Measurements from ENCODE around the gene SNAPC2. TPM values are rescaled to one million over a fixed set of nuclear protein-coding genes. Genes with fewer than 3 reads are reported as not detected.
"Not testable (repeated sequence)": the region's sequence is repeated elsewhere in the genome, so short reads cannot be mapped to it uniquely, and the experiment has no call there.

SNAPC2 gene
- total RNA-seq, 1 donor from 2014 or later: 16.8 TPM

DNA sequence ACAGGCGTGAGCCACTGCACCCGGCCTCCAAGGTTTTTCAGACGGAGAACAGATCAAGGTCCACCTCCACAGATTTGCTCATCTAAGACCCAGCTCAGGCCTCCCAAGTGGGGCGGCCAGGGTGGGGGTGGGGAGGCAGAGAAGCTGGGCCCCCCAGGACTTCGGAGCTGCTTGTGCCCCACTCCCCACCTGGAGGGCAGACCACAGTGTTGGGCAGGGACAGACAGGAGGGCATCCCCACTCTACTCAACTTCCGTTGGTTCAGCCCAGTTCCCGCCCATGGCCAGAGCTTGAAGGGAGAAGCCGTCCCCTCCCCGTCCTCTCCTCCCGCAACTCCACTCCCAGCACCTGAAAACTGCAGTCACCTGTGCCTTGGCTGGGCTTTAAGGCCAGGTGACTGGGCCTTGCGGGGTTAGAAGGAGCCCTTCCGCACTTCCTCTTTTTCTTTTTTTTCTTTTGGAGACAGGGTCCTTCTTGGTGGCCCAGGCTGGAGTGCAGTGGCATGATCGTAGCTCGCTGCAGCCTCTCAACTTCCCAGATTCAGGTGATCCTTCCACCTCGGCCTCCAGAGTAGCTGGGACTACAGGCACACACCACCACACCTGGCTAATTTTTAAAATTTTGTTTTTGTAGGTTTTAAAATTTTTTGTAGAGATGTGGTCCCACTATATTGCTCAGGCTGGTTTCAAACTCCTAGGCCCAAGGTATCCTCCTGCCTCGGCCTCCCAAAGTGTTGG, 32.6 kb upstream of the SNAPC2 start:
- TF ChIP-seq, protein P1, sequence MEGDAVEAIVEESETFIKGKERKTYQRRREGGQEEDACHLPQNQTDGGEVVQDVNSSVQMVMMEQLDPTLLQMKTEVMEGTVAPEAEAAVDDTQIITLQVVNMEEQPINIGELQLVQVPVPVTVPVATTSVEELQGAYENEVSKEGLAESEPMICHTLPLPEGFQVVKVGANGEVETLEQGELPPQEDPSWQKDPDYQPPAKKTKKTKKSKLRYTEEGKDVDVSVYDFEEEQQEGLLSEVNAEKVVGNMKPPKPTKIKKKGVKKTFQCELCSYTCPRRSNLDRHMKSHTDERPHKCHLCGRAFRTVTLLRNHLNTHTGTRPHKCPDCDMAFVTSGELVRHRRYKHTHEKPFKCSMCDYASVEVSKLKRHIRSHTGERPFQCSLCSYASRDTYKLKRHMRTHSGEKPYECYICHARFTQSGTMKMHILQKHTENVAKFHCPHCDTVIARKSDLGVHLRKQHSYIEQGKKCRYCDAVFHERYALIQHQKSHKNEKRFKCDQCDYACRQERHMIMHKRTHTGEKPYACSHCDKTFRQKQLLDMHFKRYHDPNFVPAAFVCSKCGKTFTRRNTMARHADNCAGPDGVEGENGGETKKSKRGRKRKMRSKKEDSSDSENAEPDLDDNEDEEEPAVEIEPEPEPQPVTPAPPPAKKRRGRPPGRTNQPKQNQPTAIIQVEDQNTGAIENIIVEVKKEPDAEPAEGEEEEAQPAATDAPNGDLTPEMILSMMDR (IDR thresholded peaks at IDR 0.05; ENCODE audit: unreplicated experiment): no peak
- H3K4me3 Mint-ChIP-seq: peak overlapping the region; percentile 37
- peaks cover 5% of the 10 kb centered on the region for H3K27me3 Mint-ChIP-seq (ENCODE audit: low read depth)
- H3K4me1 Mint-ChIP-seq: peaks cover 3% of the 10 kb centered on the region
- no peaks in the 10 kb centered on the region for H3K9me3 Mint-ChIP-seq
- no peaks in the 10 kb centered on the region for H3K36me3 Mint-ChIP-seq
- DNase-seq (ENCODE audit: low spot score in 2 of 2, unreplicated experiment in 2 of 2): no peak
- no peak overlapping the region for H3K27ac Mint-ChIP-seq

DNA sequence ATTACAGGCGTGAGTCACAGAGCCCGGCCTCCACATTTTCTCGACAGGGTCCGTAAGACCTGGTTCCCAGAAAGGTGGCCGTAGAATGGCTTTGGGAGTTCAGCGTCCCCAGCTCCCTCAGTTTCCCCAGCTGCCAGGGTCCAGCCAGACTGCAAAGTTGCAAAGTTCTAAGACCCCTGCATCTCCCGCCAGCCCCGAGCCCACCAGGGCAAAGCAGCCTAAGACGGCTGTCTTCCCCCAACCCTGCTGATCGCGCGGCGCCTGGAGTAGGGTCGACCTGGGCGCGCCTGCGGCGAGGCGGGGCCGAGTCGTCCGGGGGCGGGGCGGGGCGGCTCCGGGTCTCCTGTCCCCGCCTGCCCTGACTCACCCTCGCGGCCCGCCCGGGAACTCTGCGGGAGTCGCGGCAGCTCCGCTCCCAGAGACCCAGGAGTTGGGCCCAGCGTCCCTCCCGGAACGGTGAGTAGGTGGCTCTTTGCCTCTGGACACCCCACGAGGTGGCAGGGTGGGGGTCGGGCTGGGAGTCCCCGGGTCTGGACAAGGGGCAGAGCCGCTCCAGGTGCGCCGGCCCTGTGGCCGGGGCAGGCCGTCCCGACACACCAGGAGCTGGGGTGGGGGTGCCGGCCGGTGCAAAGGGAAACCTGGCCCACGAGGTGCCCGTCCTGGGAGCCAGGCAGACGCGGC, 31.9 kb upstream of the SNAPC2 start, which contains the start of gene LRRC8E:
TSS of gene LRRC8E (plus strand) at position 366 of the 681 bp plus-strand sequence. CDS start 7,094 bp downstream, outside the sequence.
- peaks cover 5% of the 10 kb centered on the region for H3K27me3 Mint-ChIP-seq (ENCODE audit: low read depth)

DNA sequence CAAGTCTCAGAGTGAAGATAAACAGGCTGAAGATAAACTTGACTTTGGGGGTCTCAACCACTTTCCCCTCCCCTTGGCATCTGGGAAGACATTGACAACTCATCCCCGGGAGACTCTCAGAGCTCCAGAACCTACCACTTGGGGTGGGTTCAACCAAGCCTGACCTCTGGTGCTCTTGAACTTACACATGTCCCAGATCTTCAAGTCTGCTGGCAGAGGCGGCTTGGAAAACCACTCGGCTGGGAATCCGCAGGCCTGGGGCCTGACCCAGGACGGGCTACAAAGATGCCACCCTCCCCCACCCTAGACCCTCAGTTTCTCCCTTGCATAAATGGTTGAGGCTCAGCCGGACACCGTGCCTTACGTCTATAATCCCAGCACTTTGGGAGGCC, 31.3 kb upstream of the SNAPC2 start:
- no peak overlapping the region for H3K27ac Mint-ChIP-seq
- no peaks in the 10 kb centered on the region for H3K36me3 Mint-ChIP-seq
- H3K9me3 Mint-ChIP-seq: no peaks in the 10 kb centered on the region
- H3K27me3 Mint-ChIP-seq (ENCODE audit: low read depth): peaks cover 5% of the 10 kb centered on the region
- TF ChIP-seq, protein P1 (IDR thresholded peaks at IDR 0.05; ENCODE audit: unreplicated experiment): no peak
- peaks cover 3% of the 10 kb centered on the region for H3K4me1 Mint-ChIP-seq
- H3K4me3 Mint-ChIP-seq: peak overlapping the region; percentile 54
- DNase-seq (ENCODE audit: low spot score in 2 of 2, unreplicated experiment in 2 of 2): no peak

More for the DNA sequence above, 31.9 kb upstream of the SNAPC2 start, which contains the start of gene LRRC8E:
- peak in 1 of 2 experiments; percentile 73 for DNase-seq (ENCODE audit: low spot score in 2 of 2, unreplicated experiment in 2 of 2)
- Mint-ChIP-seq H3K4me1 (peaks cover 3% of the 10 kb centered on the region), H3K4me3 (peak within 1 kb of the TSS; percentile 54), H3K27ac (no peak within 1 kb of the TSS), H3K9me3 (no peaks in the 10 kb centered on the region), H3K36me3 (no peaks in the 10 kb centered on the region)
- TF ChIP-seq, protein P1 (IDR thresholded peaks at IDR 0.05; ENCODE audit: unreplicated experiment): no peak

DNA sequence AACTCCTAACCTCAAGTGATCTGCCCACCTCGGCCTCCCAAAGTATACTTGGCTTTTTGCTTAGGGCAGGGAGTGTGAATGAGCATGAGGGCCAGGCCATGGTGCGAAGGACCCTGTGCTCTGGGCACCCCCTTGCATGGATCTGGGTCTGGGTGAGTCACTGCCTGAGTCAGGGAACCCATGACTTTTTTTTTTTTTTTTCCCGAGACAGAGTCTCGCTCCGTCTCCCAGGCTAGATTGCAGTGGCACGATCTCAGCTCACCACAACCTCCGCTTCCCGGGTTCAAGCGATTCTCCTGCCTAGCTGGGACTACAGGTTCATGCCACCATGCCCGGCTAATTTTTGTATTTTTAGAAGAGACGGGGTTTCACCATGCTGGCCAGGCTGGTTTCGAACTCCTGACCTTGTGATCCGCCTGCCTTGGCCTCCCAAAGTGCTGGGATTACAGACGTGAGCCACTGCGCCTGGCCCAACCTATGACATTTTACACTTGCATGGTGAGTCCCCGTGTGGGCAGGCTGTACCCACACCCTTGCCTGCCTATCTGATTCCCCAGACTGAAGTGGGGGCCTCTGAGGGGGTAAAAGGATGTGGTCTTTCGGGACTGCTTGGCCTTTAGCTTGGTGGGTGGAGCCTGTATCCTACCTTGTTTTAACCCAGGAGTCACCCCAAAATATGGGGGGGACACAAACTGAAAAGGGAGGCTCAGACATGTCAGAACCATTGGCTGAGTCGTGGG, 26.6 kb upstream of the SNAPC2 start:
- H3K9me3 Mint-ChIP-seq; H3K4me1 Mint-ChIP-seq; H3K27me3 Mint-ChIP-seq (ENCODE audit: low read depth); H3K4me3 Mint-ChIP-seq; H3K36me3 Mint-ChIP-seq; H3K27ac Mint-ChIP-seq; DNase-seq (ENCODE audit: low spot score in 2 of 2, unreplicated experiment in 2 of 2): not testable (repeated sequence)

DNA sequence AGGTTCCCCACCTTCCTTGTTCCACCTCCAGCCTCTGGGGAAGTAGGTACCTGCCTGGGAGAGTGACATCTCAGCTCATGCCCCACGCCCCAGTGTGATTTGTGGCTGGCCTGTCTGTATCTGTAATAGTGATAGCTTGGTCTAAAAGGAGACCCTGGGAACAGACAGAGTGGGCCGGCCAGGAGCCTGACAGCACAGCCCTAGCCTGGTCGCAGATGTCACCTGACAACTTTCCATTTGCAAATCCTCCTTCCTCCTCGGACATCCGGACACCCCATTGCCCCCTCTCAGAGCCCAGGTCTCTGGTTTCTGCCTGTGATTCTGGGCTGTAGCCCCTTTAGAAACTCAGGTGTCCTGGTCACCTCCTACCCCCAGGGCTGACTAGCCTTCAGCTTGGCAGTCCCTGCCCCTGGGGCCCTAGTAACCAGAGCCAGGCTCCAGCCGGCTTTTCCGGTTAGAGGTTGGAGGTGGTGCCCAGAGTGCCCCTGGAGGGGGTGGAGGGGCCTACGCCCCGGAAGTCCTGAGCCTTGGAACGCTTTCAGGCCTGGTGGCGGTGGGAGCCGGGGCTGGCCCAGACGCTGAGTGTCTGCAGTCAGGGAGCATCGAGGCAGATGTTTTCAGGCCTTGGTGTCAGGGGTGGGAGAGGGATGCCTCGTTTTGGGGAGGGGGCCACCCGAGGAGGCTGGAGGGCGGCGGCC, 25.4 kb upstream of the SNAPC2 start:
- no peak overlapping the region for H3K27ac Mint-ChIP-seq
- TF ChIP-seq, protein P1 (IDR thresholded peaks at IDR 0.05; ENCODE audit: unreplicated experiment): no peak
- H3K9me3 Mint-ChIP-seq: no peaks in the 10 kb centered on the region
- H3K4me3 Mint-ChIP-seq: no peak overlapping the region
- peaks cover 3% of the 10 kb centered on the region for H3K36me3 Mint-ChIP-seq
- H3K27me3 Mint-ChIP-seq (ENCODE audit: low read depth): no peaks in the 10 kb centered on the region
- DNase-seq (ENCODE audit: low spot score in 2 of 2, unreplicated experiment in 2 of 2): no peak
- H3K4me1 Mint-ChIP-seq: peaks cover 3% of the 10 kb centered on the region
